Measurements from ENCODE around the gene STARD3NL.

DNA sequence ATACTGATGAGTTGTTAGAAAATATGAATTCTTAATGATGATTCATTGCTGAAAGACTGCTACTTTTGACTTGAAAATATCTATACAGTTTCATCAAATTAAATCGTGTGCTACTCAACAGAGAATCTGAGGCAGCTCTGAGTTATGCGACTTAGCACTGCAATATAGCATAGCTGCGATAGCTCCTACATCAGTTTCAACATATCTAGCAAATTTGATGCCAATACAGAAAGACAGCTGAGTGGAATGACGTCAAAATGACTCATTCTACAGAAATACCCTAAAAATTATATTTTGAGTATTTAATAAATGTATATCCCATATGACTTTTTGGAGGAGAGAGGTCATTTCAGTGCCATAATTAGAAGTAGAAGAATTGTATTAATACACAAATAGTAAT is 96.4 kb downstream of the STARD3NL start:
- TF ChIP-seq, protein P1, sequence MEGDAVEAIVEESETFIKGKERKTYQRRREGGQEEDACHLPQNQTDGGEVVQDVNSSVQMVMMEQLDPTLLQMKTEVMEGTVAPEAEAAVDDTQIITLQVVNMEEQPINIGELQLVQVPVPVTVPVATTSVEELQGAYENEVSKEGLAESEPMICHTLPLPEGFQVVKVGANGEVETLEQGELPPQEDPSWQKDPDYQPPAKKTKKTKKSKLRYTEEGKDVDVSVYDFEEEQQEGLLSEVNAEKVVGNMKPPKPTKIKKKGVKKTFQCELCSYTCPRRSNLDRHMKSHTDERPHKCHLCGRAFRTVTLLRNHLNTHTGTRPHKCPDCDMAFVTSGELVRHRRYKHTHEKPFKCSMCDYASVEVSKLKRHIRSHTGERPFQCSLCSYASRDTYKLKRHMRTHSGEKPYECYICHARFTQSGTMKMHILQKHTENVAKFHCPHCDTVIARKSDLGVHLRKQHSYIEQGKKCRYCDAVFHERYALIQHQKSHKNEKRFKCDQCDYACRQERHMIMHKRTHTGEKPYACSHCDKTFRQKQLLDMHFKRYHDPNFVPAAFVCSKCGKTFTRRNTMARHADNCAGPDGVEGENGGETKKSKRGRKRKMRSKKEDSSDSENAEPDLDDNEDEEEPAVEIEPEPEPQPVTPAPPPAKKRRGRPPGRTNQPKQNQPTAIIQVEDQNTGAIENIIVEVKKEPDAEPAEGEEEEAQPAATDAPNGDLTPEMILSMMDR (IDR thresholded peaks at IDR 0.05) = no peak
- no peak for TF ChIP-seq POLR2A (IDR thresholded peaks at IDR 0.05)
